ENCODE data around the gene ANKRD30A.
"Not testable (repeated sequence)": the region's sequence is repeated elsewhere in the genome, so short reads cannot be mapped to it uniquely, and the experiment has no call there.

DNA sequence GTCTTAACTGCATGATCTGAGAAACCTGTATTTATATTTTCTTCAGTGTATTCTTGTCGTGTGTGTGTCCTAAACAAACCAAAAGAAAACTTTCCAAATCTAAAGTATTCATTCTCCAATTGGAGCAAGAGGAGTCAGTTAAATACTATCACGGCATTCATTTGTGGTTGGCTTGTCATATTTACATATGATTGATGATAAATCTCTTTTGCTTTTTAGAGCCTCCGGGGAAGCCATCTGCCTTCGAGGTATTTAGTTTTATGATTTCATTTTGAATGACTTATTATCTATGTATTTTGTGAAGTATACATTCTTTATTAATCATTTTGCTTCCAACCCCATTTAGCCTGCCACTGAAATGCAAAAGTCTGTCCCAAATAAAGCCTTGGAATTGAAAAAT is 37.0 kb downstream of the ANKRD30A start:
- TF ChIP-seq ZFX (IDR thresholded peaks at IDR 0.05; ENCODE audit: borderline replicate concordance) = not testable (repeated sequence)
- TF ChIP-seq, protein P1, sequence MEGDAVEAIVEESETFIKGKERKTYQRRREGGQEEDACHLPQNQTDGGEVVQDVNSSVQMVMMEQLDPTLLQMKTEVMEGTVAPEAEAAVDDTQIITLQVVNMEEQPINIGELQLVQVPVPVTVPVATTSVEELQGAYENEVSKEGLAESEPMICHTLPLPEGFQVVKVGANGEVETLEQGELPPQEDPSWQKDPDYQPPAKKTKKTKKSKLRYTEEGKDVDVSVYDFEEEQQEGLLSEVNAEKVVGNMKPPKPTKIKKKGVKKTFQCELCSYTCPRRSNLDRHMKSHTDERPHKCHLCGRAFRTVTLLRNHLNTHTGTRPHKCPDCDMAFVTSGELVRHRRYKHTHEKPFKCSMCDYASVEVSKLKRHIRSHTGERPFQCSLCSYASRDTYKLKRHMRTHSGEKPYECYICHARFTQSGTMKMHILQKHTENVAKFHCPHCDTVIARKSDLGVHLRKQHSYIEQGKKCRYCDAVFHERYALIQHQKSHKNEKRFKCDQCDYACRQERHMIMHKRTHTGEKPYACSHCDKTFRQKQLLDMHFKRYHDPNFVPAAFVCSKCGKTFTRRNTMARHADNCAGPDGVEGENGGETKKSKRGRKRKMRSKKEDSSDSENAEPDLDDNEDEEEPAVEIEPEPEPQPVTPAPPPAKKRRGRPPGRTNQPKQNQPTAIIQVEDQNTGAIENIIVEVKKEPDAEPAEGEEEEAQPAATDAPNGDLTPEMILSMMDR (IDR thresholded peaks at IDR 0.05) = not testable (repeated sequence)
